Measurements from ENCODE around the gene ITGAE.
"Not testable (repeated sequence)": the region's sequence is repeated elsewhere in the genome, so short reads cannot be mapped to it uniquely, and the experiment has no call there.

The ITGAE gene

GRCh38 chr17:3845291-3845620, 44.3 kb upstream of the ITGAE start:
- peak overlapping the region; percentile 84 for H3K27ac ChIP-seq (ENCODE audit: extremely low read depth, low read depth, low read length)
- peaks cover 36 to 40% of the 10 kb centered on the region in 2 experiments for H3K36me3 ChIP-seq (ENCODE audit: control insufficient read depth in 2 of 2, insufficient read depth in 1 of 2, low read length in 2 of 2)
- POLR2A ChIA-PET, result interaction anchor here (0.6 to 2.0 kb wide), 9 partner anchors 11 to 1218 kb away, joined by 3 to 13 read pairs (median 3); partner anchors contain the start of genes CAMKK1, CYB5D2, HASPIN and ZZEF1

DNA sequence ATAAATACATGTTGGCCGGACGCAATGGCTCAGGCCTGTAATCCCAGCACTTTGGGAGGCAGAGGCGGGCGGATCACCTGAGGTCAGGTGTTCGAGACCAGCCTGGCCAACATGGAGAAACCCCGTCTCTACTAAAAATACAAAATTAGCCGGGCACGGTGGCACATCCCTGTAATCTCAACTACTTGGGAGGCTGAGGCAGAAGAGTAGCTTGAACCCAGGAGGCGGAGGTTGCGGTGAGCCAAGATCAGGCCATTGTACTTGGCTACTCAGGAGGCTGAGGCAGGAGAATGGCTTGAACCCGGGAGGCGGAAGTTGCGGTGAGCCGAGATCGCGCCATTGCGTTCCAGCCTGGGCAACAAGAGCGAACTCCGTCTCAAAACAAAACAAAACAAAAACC, 43.6 kb upstream of the ITGAE start:
- CTCF ChIA-PET, result interaction anchor here (0.6 to 7.0 kb wide), 25 partner anchors 8 to 846 kb away, joined by 3 to 120 read pairs (median 8); no protein-coding TSS in a partner anchor
- H3K4me1 ChIP-seq (ENCODE audit: control insufficient read depth, insufficient read depth, low read length); H3K27ac ChIP-seq (ENCODE audit: extremely low read depth, low read depth, low read length); H3K9me3 ChIP-seq (ENCODE audit: control insufficient read depth, insufficient read depth, low read depth, low read length): not testable (repeated sequence)
- POLR2A ChIA-PET, result interaction anchor here (1.0 to 1.4 kb wide), 3 partner anchors 46 to 298 kb away, joined by 3 to 4 read pairs (median 3); partner anchors contain the start of genes CAMKK1, CYB5D2 and ZZEF1
- H3K36me3 ChIP-seq (ENCODE audit: control insufficient read depth in 2 of 2, insufficient read depth in 1 of 2, low read length in 2 of 2), result peaks cover 38 to 47% of the 10 kb centered on the region in 2 experiments
- peak overlapping the region; percentile 96; the same call in 1 of the 2 replicates for H3K4me3 ChIP-seq (ENCODE audit: low read depth, low read length)

More at GRCh38 chr17:3845291-3845620, 44.3 kb upstream of the ITGAE start:
- peaks cover 6% of the 10 kb centered on the region for H3K4me1 ChIP-seq (ENCODE audit: control insufficient read depth, insufficient read depth, low read length)
- H3K9me3 ChIP-seq (ENCODE audit: control insufficient read depth, insufficient read depth, low read depth, low read length), result no peaks in the 10 kb centered on the region
- CTCF ChIA-PET, result interaction anchor here (0.6 to 7.0 kb wide), 20 partner anchors 9 to 948 kb away, joined by 3 to 120 read pairs (median 10); partner anchors contain the start of gene CAMKK1
- H3K4me3 ChIP-seq (ENCODE audit: low read depth, low read length), result peak overlapping the region; percentile 96
- TF ChIP-seq TCF7L2 (IDR thresholded peaks at IDR 0.05; ENCODE audit: borderline replicate concordance, low read depth, low read length), result no peak
- no peak for TF ChIP-seq ZNF560 (tag by site-specific recombination; IDR thresholded peaks at IDR 0.05; ENCODE audit: borderline replicate concordance)
- TF ChIP-seq PRDM10 (tag by site-specific recombination; IDR thresholded peaks at IDR 0.05), result no peak
- TF ChIP-seq ZNF221 (tag by site-specific recombination; IDR thresholded peaks at IDR 0.05; ENCODE audit: borderline replicate concordance), result no peak
- no peak for TF ChIP-seq ZNF785 (tag by site-specific recombination; IDR thresholded peaks at IDR 0.05)
- no peak for TF ChIP-seq ZNF555 (tag by site-specific recombination; conservative IDR thresholded peaks at IDR 0.05)

- TF ChIP-seq TCF7L2 (IDR thresholded peaks at IDR 0.05; ENCODE audit: borderline replicate concordance, low read depth, low read length) (no peak), ZNF561 (tag by site-specific recombination; IDR thresholded peaks at IDR 0.05; ENCODE audit: borderline replicate concordance) (no peak), FEZF1 (tag by site-specific recombination; IDR thresholded peaks at IDR 0.05) (no peak), TRIM28 (IDR thresholded peaks at IDR 0.05; ENCODE audit: borderline replicate concordance, low read length) (no peak), CTCF (tag by site-specific recombination; IDR thresholded peaks at IDR 0.05) (peak; percentile 67), ZNF311 (tag by site-specific recombination; IDR thresholded peaks at IDR 0.05; ENCODE audit: borderline replicate concordance) (no peak), ZNF335 (tag by site-specific recombination; conservative IDR thresholded peaks at IDR 0.05) (no peak), ZSCAN30 (tag by site-specific recombination; IDR thresholded peaks at IDR 0.05) (no peak), ZNF660 (tag by site-specific recombination; IDR thresholded peaks at IDR 0.05) (0 out of 2 replicates have a peak, but pooled peaks have one; percentile 20), ZNF211 (tag by site-specific recombination; IDR thresholded peaks at IDR 0.05; ENCODE audit: low read depth) (no peak), ZNF654 (tag by site-specific recombination; IDR thresholded peaks at IDR 0.05; ENCODE audit: low read depth) (peak; percentile 25; the same call in 1 of the 2 replicates), YY2 (tag by site-specific recombination; IDR thresholded peaks at IDR 0.05) (no peak)
- H3K27ac ChIP-seq (ENCODE audit: extremely low read depth, low read depth, low read length), result no peak overlapping the region; the same call in 1 of the 2 replicates
- peaks cover 43 to 52% of the 10 kb centered on the region in 2 experiments for H3K36me3 ChIP-seq (ENCODE audit: control insufficient read depth in 2 of 2, insufficient read depth in 1 of 2, low read length in 2 of 2)
- peaks cover 6% of the 10 kb centered on the region for H3K4me1 ChIP-seq (ENCODE audit: control insufficient read depth, insufficient read depth, low read length)
- no peaks in the 10 kb centered on the region for H3K9me3 ChIP-seq (ENCODE audit: control insufficient read depth, insufficient read depth, low read depth, low read length)
- CTCF ChIA-PET, result interaction anchor here (0.5 to 7.0 kb wide), 35 partner anchors 7 to 847 kb away, joined by 3 to 120 read pairs (median 4); partner anchors contain the start of gene P2RX1
- H3K4me3 ChIP-seq (ENCODE audit: low read depth, low read length), result no peak overlapping the region
- POLR2A ChIA-PET, result interaction anchor here (0.6 to 1.4 kb wide), 5 partner anchors 32 to 120 kb away, joined by 3 to 4 read pairs (median 3); partner anchors contain the start of gene CAMKK1
Observed at GRCh38 chr17:3843935-3844516, 43.0 kb upstream of the ITGAE start.

Measured in HEK293 (cell line).